NT2/D1 (cell line): Measurements from ENCODE around the gene GNRH2.

ENCODE experiments used
- SUZ12 ChIP-seq: IDR thresholded peaks from 2 replicates; pipeline ENCODE4 v1.6.1; 2011; ENCODE audit not compliant: insufficient read length, insufficient read depth; ENCODE audit errors: extremely low read depth
- YY1 ChIP-seq: IDR thresholded peaks from 2 replicates; pipeline ENCODE4 v1.6.1; 2011; ENCODE audit not compliant: insufficient read length, insufficient read depth

DNA sequence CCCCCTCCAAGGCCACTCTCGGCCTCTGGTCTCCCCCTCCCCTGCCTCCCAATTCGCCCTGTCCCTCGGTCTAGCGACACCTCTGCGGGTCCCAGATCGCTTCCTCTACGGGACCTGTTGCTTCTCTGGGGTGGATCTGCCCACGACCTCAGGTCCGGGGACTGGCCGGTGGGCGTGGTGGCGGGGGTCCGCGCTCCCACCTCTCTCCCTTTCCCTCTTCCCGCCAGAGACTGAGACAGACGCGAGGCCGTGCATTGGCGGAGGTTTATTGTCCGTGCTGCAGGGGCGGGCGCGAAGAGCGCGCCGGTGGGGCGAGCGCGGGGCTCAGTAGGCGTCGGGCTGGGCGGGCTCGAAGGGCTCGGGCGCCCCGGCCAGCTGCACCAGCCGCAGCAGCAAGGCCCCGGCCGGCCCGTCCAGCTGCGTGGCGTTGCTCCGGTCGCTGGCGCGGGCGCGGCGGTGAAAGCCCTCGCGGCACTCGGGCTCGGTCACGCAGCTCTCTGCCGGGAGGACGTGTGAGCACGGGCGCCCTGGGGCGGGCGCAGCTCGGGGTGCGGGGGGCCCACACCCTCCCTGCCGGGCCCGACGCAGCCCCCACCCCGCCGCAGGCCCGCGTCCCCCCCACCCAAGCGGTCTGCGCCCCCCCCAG, 39.0 kb downstream of the GNRH2 start:
- TF ChIP-seq SUZ12 (no peak), YY1 (no peak)
